Spleen (tissue), 11 donors: Measurements from ENCODE around the gene SPEN. TPM values are rescaled to one million over a fixed set of nuclear protein-coding genes. Genes with fewer than 3 reads are reported as not detected.
A peak's percentile ranks its signal among the peaks of the same experiment; 100 is the strongest.

Experiments used
- DNase-seq: peaks from one replicate; pipeline ENCODE4 v3.0.0-alpha.2; 2020
- H3K27ac ChIP-seq, 8 donors: fragments of 200-600 bp; sonication (generic) in 7 of 8; 1 replicate in 4 of 8; 2 replicates in 4 of 8; pipeline versions ENCODE4 v1.5.0 to v1.8.0; 2016 to 2021; ENCODE audit warnings: inconsistent platforms in 4 of 8, mild to moderate bottlenecking in 4 of 8, moderate library complexity in 1 of 8
- H3K27me3 ChIP-seq, 7 donors: fragments of 200-600 bp; sonication (generic) in 6 of 7; replicated peaks in 1 of 7; 1 replicate in 4 of 7; 2 replicates in 3 of 7; pipeline versions ENCODE4 v1.5.0 to v1.8.0; 2016 to 2021; ENCODE audit warnings: inconsistent platforms in 3 of 7, mild to moderate bottlenecking in 1 of 7
- H3K36me3 ChIP-seq, 6 donors: fragments of 200-600 bp; sonication (generic) in 5 of 6; 1 replicate in 4 of 6; 2 replicates in 2 of 6; pipeline versions ENCODE4 v1.5.0 to v1.8.0; 2016 to 2021; ENCODE audit warnings: inconsistent platforms in 2 of 6
- H3K4me1 ChIP-seq, 6 donors: fragments of 200-600 bp; sonication (generic) in 5 of 6; 1 replicate in 3 of 6; 2 replicates in 3 of 6; pipeline versions ENCODE4 v1.5.0 to v1.8.0; 2016 to 2021; ENCODE audit warnings: inconsistent platforms in 3 of 6
- H3K4me3 ChIP-seq, 8 donors: fragments of 200-600 bp; sonication (generic) in 7 of 8; 1 replicate in 4 of 8; 2 replicates in 4 of 8; pipeline versions ENCODE4 v1.5.0 to v1.8.0; 2016 to 2021; ENCODE audit warnings: inconsistent platforms in 4 of 8, mild to moderate bottlenecking in 4 of 8, moderate library complexity in 2 of 8
- H3K9me3 ChIP-seq, 8 donors: fragments of 200-600 bp; sonication (generic) in 7 of 8; 1 replicate in 4 of 8; 2 replicates in 4 of 8; pipeline versions ENCODE4 v1.5.0 to v1.8.0; 2016 to 2021; ENCODE audit warnings: inconsistent platforms in 4 of 8
- POLR2A ChIP-seq, 3 donors: fragments of 450-650 bp; IDR thresholded peaks; one replicate each; pipeline ENCODE4 v1.5.1; 2017; ENCODE audit warnings: antibody characterized with exemption in 3 of 3, mild to moderate bottlenecking in 1 of 3
- POLR2AphosphoS5 ChIP-seq, 3 donors: sonication (generic); formaldehyde crosslinking; IDR thresholded peaks; one replicate each; pipeline ENCODE4 v1.5.1; 2017; ENCODE audit warnings: antibody characterized with exemption in 3 of 3
- WGBS, 5 donors: extraction: QIAGEN DNeasy Blood & Tissue Kit in 3 of 5; methylation state at CpG; one replicate each; pipeline versions ENCODE4 v1.1.5 to v1.1.7; 2013 to 2018; 5-methylcytosine and 5-hydroxymethylcytosine counted together
- intact Hi-C: fragments of 100-400 bp; cut with DNase I; formaldehyde crosslinking; loops from one replicate; pipeline ENCODE4 v1.15.0; 2023; ENCODE audit warnings: low total_unique reads
- polyA plus RNA-seq, 3 donors: library from polyadenylated mRNA; stranded (reverse); fragments of 200-250 nt; gene quantifications; one replicate each; pipeline ENCODE4 v1.2.1, GENCODE V29; 2013
- total RNA-seq, 7 donors: library from RNA; depleted of rRNA in 3 of 7; stranded (reverse); fragments of >200 nt in 3 of 7; fragmentation: NEBNext Ultra II Directional in 4 of 7; extraction: Animal tissue kit (Norgen Biotek cat#: 25700) in 4 of 7; gene quantifications; one replicate each; pipeline versions ENCODE4 v1.1.0 to v1.2.1, GENCODE V29; 2016 to 2021
- TF ChIP-seq, protein P1 (sequence below), 11 experiments: fragments of 200-600 bp in 7 of 11; fragments of 450-650 bp in 4 of 11; sonication (generic) in 4 of 11; IDR thresholded peaks in 8 of 11; conservative IDR thresholded peaks in 3 of 11; 1 replicate in 7 of 11; 2 replicates in 4 of 11; pipeline versions ENCODE4 v1.4.0 to v1.8.0; 2016 to 2021; ENCODE audit warnings: antibody characterized with exemption in 11 of 11, inconsistent platforms in 4 of 11, mild to moderate bottlenecking in 1 of 11
- donor health status: healthy with polysubstance abuse.
- donor health status: DM: no; HTN: no; CAD: no; lungs with moderate emphysema.
- donor health status: DM: no; HTN: no; CAD: no.
- donor health status: Bipolar disorder and iron deficiency.
- donor health status: healthy.
- donor health status: DM: no; HTN: no; CAD: no.
- donor health status: DM: yes; HTN: yes; CAD: no.

The SPEN gene
- total and polyA plus RNA-seq, 10 donors, result 8.0 to 75.9 (median 58.4) TPM

GRCh38 chr1:15932612-15933011, 85.1 kb downstream of the SPEN start:
- 85 to 99% (median 97%) methylated on average over 5 to 9 of the region's 9 CpGs for WGBS, 5 donors
- no peak overlapping the region for H3K4me3 ChIP-seq
- H3K27me3 ChIP-seq, result no peaks in the 10 kb centered on the region
- no peaks in the 10 kb centered on the region for H3K9me3 ChIP-seq
- TF ChIP-seq, protein P1, sequence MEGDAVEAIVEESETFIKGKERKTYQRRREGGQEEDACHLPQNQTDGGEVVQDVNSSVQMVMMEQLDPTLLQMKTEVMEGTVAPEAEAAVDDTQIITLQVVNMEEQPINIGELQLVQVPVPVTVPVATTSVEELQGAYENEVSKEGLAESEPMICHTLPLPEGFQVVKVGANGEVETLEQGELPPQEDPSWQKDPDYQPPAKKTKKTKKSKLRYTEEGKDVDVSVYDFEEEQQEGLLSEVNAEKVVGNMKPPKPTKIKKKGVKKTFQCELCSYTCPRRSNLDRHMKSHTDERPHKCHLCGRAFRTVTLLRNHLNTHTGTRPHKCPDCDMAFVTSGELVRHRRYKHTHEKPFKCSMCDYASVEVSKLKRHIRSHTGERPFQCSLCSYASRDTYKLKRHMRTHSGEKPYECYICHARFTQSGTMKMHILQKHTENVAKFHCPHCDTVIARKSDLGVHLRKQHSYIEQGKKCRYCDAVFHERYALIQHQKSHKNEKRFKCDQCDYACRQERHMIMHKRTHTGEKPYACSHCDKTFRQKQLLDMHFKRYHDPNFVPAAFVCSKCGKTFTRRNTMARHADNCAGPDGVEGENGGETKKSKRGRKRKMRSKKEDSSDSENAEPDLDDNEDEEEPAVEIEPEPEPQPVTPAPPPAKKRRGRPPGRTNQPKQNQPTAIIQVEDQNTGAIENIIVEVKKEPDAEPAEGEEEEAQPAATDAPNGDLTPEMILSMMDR (IDR thresholded peaks at IDR 0.05 in 8 of 11, conservative IDR thresholded peaks at IDR 0.05 in 3 of 11), result no peak
- TF ChIP-seq POLR2AphosphoS5 (IDR thresholded peaks at IDR 0.05) (peak in 1 of 3 donors; percentile 38), POLR2A (IDR thresholded peaks at IDR 0.05) (no peak)
- DNase-seq, result peak; percentile 55
- peaks cover 0 to 8% (median 4%) of the 10 kb centered on the region in 6 donors for H3K4me1 ChIP-seq
- no peak overlapping the region for H3K27ac ChIP-seq
- peaks cover 3 to 100% (median 98%) of the 10 kb centered on the region in 6 donors for H3K36me3 ChIP-seq
- intact Hi-C loops, result no loop called here

DNA sequence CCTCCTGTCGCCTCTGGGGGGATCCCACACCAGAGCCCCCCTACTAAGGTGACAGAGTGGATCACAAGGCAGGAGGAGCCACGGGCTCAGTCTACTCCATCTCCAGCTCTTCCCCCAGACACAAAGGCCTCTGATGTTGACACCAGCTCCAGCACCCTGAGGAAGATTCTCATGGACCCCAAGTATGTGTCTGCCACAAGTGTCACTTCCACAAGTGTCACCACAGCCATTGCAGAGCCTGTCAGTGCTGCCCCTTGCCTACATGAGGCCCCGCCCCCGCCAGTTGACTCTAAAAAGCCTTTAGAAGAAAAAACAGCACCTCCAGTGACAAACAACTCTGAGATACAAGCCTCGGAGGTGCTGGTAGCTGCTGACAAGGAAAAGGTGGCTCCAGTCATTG, 86.2 kb downstream of the SPEN start:
- no peaks in the 10 kb centered on the region for H3K27me3 ChIP-seq
- WGBS, 5 donors, result 91 to 95% (median 93%) methylated on average over 5 of the region's 5 CpGs
- no peak overlapping the region for H3K4me3 ChIP-seq
- H3K36me3 ChIP-seq, result peaks cover 3 to 100% (median 98%) of the 10 kb centered on the region in 6 donors
- H3K4me1 ChIP-seq, result peaks cover 0 to 19% (median 7%) of the 10 kb centered on the region in 6 donors
- TF ChIP-seq, protein P1 (IDR thresholded peaks at IDR 0.05 in 8 of 11, conservative IDR thresholded peaks at IDR 0.05 in 3 of 11), result no peak
- TF ChIP-seq POLR2A (IDR thresholded peaks at IDR 0.05) (no peak), POLR2AphosphoS5 (IDR thresholded peaks at IDR 0.05) (no peak)
- no peaks in the 10 kb centered on the region for H3K9me3 ChIP-seq
- no peak for DNase-seq
- no peak overlapping the region for H3K27ac ChIP-seq
- intact Hi-C loops, result no loop called here

GRCh38 chr1:15934211-15935055, 86.9 kb downstream of the SPEN start:
- Histone ChIP-seq H3K27ac (no peak overlapping the region), H3K4me1 (peaks cover 0 to 27% (median 14%) of the 10 kb centered on the region in 6 donors), H3K27me3 (no peaks in the 10 kb centered on the region), H3K9me3 (no peaks in the 10 kb centered on the region), H3K36me3 (peaks cover 3 to 100% (median 97%) of the 10 kb centered on the region in 6 donors), H3K4me3 (no peak overlapping the region)
- TF ChIP-seq POLR2AphosphoS5 (IDR thresholded peaks at IDR 0.05), result peak in 2 of 3 donors; percentile 27 to 52
- TF ChIP-seq, protein P1 (IDR thresholded peaks at IDR 0.05 in 8 of 11, conservative IDR thresholded peaks at IDR 0.05 in 3 of 11), result no peak
- TF ChIP-seq POLR2A (IDR thresholded peaks at IDR 0.05), result no peak
- WGBS, 5 donors, result 94 to 97% (median 94%) methylated on average over 38 to 42 of the region's 42 CpGs
- DNase-seq, result no peak
- intact Hi-C loops, result no loop called here
